ENCODE measurements around the gene NTRK1.

The NTRK1 gene

DNA sequence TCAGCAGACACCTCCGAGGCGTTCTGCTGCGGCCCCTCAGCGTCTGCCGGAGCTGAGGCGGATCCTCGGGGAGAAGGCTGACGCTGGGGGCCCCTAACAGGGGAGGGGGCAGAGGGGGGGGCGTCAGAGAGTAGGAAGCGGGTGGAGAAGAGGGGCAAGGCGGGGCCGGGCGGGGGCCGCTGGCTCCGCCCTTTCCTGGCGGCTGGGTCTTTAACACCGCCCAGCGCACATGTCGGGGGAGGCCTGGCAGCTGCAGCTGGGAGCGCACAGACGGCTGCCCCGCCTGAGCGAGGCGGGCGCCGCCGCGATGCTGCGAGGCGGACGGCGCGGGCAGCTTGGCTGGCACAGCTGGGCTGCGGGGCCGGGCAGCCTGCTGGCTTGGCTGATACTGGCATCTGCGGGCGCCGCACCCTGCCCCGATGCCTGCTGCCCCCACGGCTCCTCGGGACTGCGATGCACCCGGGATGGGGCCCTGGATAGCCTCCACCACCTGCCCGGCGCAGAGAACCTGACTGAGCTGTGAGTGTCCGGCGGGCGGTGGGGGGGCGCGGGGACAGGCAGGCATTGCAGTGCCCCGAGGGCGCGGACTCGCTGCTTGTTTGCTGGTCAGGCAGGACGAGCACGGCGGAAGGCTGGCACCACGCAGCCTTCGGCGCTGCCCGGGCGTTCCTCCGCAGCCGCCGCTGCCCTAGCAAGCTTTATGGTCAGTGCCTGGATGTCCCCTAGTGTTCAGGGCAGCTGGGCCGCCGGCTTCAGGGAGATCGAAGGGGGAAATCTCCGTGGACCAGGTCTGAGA lies at the start of gene NTRK1:
TSS of gene NTRK1 (plus strand) at position 238 of the 796 bp plus-strand sequence. CDS start at position 308, 70 bp downstream.
- no peak for DNase-seq (ENCODE audit: low read depth)

DNA sequence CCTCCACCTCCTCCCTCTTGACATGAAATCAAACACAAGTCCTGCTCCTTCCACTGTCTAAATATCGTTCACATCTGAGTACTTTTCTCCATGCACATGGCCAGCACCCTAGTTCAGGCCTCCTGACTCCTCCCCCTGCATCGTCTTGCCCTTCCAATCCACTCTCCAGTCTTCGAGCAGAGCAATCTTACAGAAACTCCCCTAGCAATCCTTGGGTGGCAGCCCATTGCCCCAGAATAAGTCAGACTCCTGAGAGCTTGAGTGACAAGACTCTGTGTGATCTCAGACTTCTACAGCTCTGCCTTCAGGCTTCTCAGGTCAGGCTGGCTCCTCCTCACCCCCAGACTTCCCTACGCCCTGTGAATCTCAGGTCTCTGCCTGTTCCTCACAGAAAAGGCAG lies 49.5 kb upstream of the NTRK1 start:
- DNase-seq (ENCODE audit: low read depth): no peak

DNA sequence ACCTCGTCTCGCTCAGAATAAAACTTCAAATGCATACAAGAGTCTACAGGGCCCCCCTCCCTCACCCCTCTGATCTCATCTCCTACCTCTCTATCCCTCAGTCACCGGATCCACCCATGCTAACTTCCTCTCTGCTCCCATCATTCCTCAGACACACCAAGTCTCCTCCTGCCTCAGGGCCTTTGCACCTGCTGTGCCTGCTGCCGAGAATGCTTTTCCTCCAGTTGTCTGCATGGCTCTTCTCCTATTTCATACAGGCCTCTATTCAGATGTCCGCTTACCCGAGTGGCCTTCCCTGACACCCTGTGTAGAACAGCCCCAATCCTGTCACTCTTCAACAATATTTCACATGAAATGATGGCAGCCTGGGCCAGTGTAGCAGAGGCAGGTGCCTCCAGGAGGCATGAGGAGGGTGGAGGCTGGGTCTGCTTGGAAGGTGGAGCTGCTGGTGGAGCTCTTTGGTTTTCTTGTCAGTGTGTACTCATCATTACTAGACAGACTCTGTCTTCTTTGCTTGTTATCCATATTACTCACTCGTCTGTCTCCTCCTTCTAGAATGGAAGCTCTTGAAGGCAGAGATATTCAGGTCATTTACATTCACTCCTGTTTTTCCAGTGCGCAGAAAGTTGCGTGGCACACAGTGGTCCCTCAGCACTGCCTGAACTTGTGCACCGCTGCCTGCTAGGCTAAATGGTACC lies 48.2 kb upstream of the NTRK1 start:
- DNase-seq (ENCODE audit: low read depth): no peak

DNA sequence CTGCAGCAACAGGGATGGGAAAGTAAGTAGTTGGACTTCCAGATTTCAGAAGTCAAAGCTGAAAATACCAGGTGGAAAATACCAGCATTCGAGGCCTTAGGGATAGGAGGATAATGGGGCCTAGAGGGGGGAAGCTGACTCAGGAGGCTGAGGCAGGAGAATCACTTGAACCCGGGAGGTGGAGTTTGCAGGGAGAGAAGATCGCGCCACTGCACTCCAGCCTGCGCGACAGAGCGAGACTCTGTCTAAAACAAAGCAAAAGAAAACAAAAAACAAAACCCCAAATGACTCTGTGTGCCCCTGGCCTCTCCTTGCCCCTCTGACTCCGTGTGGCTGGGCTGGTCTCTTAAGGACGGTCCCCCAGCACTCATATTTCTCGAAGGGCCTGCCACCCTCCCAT lies 47.4 kb upstream of the NTRK1 start:
- DNase-seq (ENCODE audit: low read depth): no peak

DNA sequence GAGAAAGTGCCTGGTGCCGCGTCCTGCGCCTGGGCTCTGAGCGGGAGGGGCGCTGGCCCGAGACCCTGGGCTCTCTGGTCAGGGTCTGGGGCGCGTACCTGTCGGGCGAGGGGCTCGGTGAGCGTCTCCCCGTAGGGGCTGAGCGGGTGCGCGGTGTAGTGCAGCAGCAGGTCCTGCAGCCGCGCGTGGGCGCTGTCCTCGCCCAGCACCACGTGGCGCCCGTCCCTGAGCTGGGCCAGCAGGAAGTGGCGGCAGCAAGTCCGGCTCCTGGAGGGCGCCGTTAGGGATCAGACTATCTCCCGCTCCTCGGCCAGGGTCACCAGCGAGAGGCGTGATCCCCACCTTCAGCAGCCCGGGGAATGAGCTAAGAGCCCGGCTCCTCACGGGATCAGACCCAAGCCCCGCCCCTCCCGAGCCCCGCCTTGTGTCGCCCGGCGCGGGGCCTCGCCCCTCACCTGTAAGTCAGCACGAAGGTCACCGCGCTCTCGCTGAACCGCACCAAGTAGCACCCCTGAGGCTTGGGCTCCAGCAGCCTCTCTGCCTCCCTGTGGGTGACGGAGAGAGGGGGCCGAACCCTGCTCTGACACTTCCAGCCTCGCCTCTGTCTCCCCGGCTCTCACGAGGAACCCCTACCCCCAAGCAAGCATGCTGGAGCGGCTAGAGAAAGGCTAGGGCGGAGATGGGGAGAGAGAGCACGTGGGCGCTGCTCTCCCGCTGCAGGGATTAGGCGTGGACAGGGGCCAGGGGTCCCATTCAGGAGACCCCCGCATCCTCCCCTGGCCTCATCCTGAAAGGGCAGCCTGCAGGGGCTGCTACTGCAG lies 46.7 kb upstream of the NTRK1 start:
- DNase-seq (ENCODE audit: low read depth): no peak

DNA sequence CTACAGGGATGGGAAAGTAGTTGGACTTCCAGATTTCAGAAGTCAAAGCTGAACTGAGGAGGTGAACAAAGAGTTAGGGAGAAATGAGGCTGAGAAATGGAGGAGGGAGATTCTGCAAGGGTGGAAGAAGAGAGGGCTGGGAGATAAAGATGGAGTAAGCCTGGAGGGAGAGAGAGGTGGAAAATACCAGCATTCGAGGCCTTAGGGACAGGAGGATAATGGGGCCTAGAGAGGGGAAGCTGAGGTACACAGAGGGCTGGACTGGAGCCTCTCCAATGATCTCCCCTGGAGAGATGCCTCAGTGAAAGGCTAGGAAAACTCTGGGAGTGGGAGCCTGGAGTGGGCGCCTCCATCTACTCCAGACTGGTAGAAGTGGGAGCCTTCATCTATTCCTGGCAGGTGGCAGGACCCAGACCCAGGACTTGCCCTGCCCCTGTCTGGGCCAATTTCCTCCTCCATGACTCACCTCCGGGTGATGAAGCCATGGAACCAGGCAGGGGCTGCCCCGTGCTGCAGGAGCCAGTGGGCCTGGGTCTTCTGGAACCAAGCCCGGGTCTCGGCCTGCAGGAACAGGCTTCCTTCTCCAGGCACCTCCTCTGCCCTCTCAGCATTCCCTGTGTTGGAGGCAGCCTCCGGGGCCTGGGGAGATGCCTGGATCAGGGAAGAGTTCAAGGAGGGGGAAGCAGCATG lies 45.9 kb upstream of the NTRK1 start:
- no peak for DNase-seq (ENCODE audit: low read depth)

DNA sequence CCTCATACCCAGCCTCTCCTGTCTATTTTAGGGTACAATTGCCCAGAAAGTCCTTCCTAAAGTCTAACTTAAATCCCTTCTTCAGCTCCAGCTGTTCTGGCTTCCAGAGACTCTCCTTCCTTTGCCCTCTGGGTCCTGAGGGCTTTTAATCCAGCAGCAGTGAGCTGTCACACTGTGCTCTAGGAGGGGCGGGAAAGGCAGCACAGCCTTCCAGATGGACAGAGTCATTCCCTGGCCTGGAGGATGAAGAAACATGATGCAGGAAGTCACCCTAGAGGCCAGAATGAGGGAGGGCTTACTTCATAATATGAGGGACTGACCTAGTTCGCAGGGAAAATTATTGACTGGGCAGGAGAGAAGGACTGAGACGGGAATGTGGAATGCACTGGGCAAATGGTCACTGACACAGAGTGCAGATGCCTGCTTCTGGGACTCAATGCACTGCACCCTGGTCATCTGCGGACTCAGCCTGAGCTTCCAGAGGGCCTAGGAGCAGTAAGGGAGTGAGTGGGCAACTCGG lies 45.3 kb upstream of the NTRK1 start:
- no peak for DNase-seq (ENCODE audit: low read depth)

DNA sequence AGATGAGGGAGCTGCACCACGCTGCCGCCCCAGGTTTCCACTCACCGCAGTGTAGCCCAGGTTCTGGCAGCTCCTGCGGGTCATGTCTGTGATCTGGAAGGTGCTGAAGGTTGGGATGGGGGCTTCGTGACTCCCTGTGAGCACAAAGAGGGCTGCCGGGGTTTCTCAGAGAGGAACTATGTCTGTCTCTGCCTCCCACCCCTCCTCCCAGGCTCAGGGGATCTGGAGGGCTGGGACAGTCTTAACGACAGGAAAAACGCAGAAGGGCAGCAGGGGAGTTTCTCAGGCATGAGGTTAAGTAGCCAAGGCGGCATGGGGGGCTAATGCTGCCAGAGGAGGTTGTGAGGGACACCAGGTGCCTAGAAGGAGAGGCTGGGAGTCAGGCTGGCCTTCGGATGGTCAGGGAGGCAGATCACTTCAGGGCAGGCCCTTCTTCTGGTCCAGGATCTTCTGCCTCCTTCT lies 44.7 kb upstream of the NTRK1 start:
- DNase-seq (ENCODE audit: low read depth): no peak

DNA sequence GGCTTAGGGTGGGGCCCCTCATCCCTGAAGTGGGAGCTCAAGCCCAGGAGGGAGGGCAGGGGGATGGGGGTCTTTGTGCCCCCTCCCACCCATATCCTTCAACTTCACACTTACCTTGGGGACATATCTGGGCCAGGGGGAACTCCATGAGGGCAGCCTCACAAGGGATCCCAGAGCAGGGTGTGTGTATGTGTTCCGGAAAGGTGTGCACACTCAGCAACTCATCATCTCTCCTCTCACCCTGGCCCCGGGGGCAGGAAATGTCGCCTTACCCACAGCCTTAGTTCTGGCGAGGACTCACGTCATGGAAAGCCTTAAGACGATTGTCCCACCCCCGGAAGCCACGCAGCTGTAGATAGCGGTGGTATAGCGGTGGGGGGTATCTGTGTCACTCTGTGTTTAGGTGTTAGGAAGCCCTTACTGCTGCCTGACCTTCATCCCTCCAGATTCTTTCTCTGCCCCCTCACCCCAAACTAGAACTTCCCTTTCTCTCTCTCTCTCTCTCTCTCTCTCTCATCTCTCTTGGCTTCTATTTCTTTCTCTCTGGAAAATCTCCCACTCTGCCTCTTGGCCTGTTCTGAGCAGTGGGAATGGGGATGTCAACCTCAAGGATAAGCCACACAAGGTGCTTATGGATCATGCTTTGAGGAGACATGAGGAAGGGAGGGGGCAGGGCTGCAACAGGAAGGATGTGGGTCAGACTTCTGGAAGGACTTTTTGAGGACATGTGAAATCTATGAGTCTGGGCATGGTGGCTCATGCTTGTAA lies 43.9 kb upstream of the NTRK1 start, which contains the start of gene SH2D2A:
TSS of gene SH2D2A (minus strand) at position 288 of the 768 bp plus-strand sequence. CDS start at position 148, 140 bp downstream.
- no peak for DNase-seq (ENCODE audit: low read depth)

DNA sequence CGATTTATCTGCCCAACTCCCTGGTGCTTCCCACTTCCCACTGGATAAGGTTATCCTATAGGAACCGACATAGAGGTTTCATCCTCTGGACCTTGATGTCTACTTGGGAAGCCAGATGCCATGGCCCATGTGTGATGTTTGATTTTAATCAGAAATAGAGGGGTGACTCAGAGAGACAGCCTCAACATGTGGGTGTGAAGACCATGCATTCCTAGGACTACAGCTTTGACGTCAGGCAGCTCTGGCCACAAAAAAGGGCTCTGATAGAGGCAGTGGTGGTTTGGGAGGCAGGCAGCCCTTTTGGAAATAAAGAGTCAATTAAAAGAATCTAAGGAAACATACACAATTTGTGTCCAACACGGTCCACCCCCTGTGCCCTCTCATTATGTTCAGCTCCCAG lies 38.9 kb upstream of the NTRK1 start:
- DNase-seq (ENCODE audit: low read depth): peak; percentile 60

DNA sequence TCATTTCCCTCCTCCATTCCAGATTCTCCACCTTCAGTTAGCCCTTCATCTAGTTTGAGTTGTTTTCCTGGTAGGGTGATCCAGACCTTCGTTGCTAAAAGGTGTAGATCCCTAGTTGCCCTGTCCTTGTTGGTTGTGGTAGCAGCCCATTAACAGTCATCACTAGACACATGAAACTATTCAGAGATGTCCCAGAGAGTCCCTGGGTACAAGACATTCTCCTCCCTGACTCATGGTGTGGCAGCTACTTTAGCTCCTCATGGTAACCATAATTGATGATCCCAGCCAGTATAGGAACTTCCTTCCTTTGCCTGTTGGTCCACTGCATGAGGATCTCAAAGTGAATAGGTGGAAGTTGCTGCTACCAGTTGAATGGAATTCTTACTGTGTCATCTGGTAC lies 38.0 kb upstream of the NTRK1 start:
- DNase-seq (ENCODE audit: low read depth): no peak

DNA sequence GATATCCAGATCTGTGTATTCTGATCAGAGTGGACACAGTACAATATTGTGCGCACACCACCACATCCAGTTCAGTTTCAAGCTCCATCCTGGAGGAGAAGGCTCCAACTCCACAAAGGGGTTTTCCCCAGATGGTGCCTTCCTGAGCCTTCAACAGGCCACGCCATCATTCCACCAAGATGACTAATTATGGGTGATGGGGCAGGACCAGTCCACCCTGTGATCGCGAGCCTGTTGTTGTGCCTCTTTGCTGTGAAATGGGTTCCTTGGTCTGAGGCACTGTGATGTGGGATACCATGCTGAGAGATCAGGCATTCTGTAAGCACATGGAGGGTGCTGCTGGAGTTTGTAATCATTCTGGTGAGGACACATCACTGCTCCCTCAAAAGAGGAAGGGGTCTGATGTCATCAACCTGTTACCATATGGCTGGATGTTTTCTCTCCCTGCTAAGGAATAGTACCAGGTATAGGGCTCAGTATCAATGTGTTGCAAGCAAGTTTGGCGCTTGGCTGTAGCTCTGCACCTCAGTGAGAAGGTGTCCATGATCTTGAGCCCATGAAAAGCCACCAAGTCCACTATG lies 37.4 kb upstream of the NTRK1 start:
- DNase-seq (ENCODE audit: low read depth): no peak

DNA sequence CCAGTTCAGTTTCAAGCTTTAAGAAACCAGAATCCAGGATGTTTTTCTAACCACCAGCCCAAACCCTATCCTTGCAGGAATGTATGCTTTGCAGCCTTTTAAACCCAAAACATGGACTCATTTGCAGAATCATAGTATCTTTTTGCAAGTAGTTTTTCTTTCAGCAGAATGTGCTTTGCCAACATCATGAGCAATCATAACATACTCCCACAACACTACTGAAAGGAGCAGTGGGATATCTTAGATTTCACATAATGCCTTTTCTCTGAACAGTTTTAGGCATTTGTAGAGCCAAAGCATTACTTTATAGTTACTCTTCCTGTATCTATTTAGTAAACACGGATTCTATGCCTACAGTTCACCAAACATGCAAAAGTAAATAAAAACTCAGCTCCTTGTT lies 34.0 kb upstream of the NTRK1 start:
- DNase-seq (ENCODE audit: low read depth): no peak

DNA sequence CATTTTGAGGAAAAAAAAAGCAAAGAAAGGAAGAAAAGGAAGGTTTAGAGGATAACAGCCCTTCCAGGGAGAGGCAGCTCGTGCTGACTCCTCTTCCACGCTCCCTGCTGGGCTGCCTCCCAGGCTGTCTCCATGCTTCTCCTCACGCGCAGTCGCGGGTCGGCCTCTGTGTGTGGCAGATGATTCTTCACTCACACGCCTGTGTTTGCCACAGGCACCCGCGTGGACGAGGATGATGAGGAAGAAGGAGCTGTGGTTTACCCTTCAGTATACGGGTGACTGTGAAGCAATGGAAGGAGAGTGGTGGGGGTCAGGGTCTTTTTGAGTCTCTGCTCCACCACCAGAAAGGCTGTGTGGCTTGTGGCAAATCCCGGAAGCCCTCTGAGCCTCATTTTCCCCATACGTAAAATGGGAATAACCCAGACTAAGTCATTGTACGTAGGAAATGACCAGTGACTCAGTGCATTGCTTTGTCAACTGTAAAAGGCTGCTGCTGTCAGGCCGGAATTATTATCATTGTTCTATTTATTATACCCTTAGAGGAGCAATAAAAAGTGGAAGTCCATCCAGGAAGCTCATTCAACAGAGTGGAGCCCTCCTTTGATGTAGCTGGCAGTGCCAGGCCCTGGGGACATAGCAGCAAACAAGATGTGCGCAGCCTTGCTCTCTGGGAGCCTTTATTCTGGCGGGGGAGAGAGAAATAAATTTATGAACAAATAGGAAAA lies 32.1 kb upstream of the NTRK1 start:
- no peak for DNase-seq (ENCODE audit: low read depth)

DNA sequence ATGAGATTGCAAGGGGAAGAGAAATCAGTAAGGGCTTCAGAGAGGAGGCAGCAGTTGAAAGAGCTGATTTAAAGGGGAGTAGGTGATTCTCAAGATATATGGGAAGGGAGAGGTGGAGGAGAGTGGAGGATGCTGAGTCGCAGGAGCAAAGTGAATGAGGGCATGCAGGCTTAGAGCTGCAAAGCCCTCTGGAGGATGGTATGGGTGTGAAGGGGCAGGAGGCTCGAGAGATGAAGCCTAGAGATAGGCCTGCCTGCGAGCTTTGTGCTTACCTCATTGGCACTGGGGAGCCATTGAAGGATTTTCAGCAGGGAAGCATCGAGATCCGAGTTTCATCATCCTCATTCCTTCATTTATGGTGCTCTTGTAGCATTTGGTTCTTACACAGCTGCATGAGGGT lies 28.2 kb upstream of the NTRK1 start:
- DNase-seq (ENCODE audit: low read depth): no peak

DNA sequence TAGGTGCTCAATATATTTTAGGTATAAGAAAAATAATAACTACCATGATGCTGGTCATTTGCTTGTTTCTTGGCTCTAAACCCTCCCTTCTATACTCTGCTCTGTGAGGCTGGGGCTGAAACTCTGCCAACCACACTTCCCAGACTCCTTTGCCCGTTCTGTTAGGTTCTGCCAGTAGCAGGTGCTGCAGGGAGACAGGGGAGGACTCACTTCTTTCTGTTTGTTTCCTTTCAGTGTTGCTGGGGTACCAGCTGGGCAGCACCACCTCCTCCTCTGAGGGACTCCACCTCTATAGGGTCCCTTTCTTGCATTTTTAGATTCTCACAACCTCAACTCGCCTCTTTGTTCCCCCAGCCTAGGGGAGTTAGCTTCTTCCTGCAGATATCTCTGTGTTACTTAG lies 27.1 kb upstream of the NTRK1 start:
- DNase-seq (ENCODE audit: low read depth): no peak

DNA sequence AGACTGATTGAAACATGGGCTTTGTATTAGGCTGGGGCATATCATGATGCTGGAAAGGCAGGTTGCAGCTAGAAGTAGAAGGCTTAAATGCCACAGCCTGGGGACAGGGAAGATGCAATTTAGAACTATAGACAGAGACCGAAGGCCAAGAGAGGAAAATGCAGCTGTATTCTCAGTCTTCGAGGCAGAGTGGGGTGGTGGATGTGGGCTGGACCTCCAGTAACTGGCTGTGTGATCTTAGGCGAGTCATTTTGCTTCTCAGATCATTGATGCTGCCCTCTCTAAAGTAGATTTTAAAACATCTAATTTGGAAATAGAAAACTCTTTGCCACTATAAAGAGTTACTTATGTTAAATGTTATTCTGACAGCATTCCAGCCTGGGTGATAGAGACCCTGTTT lies 26.3 kb upstream of the NTRK1 start:
- DNase-seq (ENCODE audit: low read depth): no peak

DNA sequence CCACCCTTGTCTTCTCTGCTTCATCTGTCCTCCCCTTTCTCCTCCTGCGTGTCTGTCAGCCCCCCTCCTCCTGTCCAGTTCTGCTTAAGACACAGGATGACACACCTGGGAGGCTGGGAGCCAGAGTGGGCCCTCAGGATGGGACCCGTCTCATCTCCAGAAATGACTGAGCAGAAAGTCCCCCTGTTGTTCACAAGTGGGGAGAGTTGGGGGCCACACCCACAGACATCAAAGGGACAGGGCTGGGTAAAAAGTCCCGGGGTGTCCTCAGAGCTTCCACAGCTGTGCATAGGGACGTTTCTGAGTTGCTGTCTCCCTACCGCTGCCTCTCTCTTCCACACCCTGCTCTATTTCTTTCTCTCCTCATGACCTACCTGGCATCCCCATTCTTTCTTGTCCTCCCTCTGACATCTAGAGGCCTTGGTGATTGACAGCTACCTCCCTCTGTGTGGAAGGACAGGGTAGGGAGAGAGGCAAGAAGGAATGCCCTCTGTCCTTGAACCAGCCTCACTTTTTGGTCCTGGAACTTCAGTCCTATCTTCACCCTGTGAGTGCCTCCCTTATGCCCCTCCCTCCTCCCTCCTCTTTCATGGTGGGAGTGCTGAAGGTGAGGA lies 24.5 kb upstream of the NTRK1 start:
- DNase-seq (ENCODE audit: low read depth): no peak

DNA sequence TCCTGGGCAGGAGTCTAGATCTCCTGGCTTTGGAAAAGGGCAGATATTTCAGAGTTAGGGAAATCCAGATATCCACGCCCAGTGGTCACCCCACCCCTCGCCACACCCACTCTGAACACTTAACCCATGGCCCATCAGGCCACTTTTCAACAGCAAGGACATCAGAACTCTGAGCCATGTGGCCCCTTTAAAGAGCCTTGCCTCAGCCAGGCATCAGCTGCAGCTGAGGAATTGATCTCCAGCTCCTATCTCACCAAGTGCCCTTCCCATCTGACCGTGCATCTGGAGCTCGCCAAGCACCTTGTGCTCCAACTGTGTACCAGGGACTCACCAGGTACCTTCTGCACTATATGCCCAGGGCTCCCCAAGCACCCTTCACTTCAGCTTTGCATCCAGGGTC lies 23.8 kb upstream of the NTRK1 start:
- no peak for DNase-seq (ENCODE audit: low read depth)
